ENCODE measurements around the gene CARD14.

DNA sequence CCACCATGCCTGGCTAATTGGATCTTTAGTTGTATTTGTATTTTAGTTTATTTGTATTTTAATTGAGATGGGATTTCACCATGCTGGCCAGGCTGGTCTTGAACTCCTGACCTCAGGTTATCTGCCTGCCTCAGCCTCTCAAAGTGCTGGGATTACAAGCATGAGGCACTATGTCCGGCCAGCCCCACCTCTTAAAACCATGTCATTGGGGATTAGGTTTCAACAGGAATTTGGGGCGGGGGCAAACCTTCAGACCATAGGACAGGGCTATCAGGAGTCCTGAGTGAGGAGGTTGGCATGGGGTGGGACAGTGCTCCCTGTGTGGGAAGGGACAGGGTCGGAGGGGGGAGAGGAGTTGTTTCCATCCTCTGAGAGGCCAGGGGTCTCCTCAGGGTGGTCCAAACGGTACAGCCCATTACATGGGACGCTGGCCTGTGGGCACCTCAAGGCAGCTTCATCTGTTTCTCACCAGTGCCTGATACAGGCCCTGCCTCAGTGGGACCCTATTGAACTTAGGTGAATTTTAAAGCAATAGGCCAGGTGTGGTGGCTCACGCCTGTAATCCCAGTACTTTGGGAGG is 46.8 kb upstream of the CARD14 start:
- TF ChIP-seq POLR2A (IDR thresholded peaks at IDR 0.05; ENCODE audit: low read depth, low read length) (no peak), POLR2AphosphoS5 (IDR thresholded peaks at IDR 0.05; ENCODE audit: low read depth, low read length) (no peak), TAF1 (IDR thresholded peaks at IDR 0.05; ENCODE audit: borderline replicate concordance, low read depth, low read length) (no peak)
